ENCODE data around the gene VPS41. TPM values are rescaled to one million over a fixed set of nuclear protein-coding genes. Genes with fewer than 3 reads are reported as not detected.

VPS41 gene
- total RNA-seq, 2 experiments from 2014 or later, result 50.1 to 50.8 TPM

GRCh38 chr7:38756521-38756920 is 152.5 kb downstream of the VPS41 start:
- POLR2A ChIA-PET, result no interaction called here
- H3K9me3 Mint-ChIP-seq, result no peaks in the 10 kb centered on the region
- no peaks in the 10 kb centered on the region for H3K27me3 Mint-ChIP-seq

GRCh38 chr7:38753347-38753746 is 155.6 kb downstream of the VPS41 start:
- Mint-ChIP-seq H3K27ac (no peak overlapping the region), H3K27me3 (no peaks in the 10 kb centered on the region), H3K36me3 (ENCODE audit: low read depth) (peaks cover 9% of the 10 kb centered on the region), H3K9me3 (no peaks in the 10 kb centered on the region), H3K4me3 (no peak overlapping the region), H3K4me1 (no peaks in the 10 kb centered on the region)
- no peak for DNase-seq
- POLR2A ChIA-PET, result no interaction called here
- CTCF ChIA-PET, result interaction anchor here (1.3 kb wide), 1 partner anchor 8 kb away, joined by 4 read pairs; no protein-coding TSS in a partner anchor

More at GRCh38 chr7:38756521-38756920, 152.5 kb downstream of the VPS41 start:
- CTCF ChIA-PET, result no interaction called here
- no peaks in the 10 kb centered on the region for H3K4me1 Mint-ChIP-seq
- peaks cover 5% of the 10 kb centered on the region for H3K36me3 Mint-ChIP-seq (ENCODE audit: low read depth)
- H3K4me3 Mint-ChIP-seq, result no peak overlapping the region
- no peak for DNase-seq
- H3K27ac Mint-ChIP-seq, result no peak overlapping the region

GRCh38 chr7:38751416-38751815 is 157.6 kb downstream of the VPS41 start:
- POLR2A ChIA-PET, result no interaction called here
- no peak for DNase-seq
- CTCF ChIA-PET, result no interaction called here
- H3K9me3 Mint-ChIP-seq, result no peaks in the 10 kb centered on the region
- no peaks in the 10 kb centered on the region for H3K4me1 Mint-ChIP-seq
- H3K36me3 Mint-ChIP-seq (ENCODE audit: low read depth), result peaks cover 9% of the 10 kb centered on the region
- H3K4me3 Mint-ChIP-seq, result no peak overlapping the region
- H3K27me3 Mint-ChIP-seq, result no peaks in the 10 kb centered on the region
- H3K27ac Mint-ChIP-seq, result no peak overlapping the region

- Mint-ChIP-seq H3K36me3 (ENCODE audit: low read depth) (peaks cover 17% of the 10 kb centered on the region), H3K27ac (no peak overlapping the region), H3K4me1 (no peaks in the 10 kb centered on the region), H3K9me3 (no peaks in the 10 kb centered on the region), H3K4me3 (no peak overlapping the region), H3K27me3 (no peaks in the 10 kb centered on the region)
- DNase-seq, result no peak
- ChIA-PET CTCF (interaction anchor here (0.9 kb wide), 1 partner anchor 12 kb away, joined by 3 read pairs; no protein-coding TSS in a partner anchor), POLR2A (no interaction called here)
Observed at GRCh38 chr7:38748056-38748610, 160.9 kb downstream of the VPS41 start.

- CTCF ChIA-PET, result no interaction called here
Observed at GRCh38 chr7:38746438-38746837, 162.6 kb downstream of the VPS41 start.

GRCh38 chr7:38744746-38745145 is 164.2 kb downstream of the VPS41 start:
- DNase-seq, result no peak
- CTCF ChIA-PET, result interaction anchor here (1.2 kb wide), 1 partner anchor 19 kb away, joined by 5 read pairs; no protein-coding TSS in a partner anchor
- Mint-ChIP-seq H3K27ac (no peak overlapping the region), H3K27me3 (no peaks in the 10 kb centered on the region), H3K4me3 (no peak overlapping the region), H3K36me3 (ENCODE audit: low read depth) (peaks cover 26% of the 10 kb centered on the region), H3K9me3 (no peaks in the 10 kb centered on the region), H3K4me1 (no peaks in the 10 kb centered on the region)
- POLR2A ChIA-PET, result no interaction called here

More at GRCh38 chr7:38746438-38746837, 162.6 kb downstream of the VPS41 start:
- H3K27me3 Mint-ChIP-seq, result no peaks in the 10 kb centered on the region
- no peak overlapping the region for H3K4me3 Mint-ChIP-seq
- H3K36me3 Mint-ChIP-seq (ENCODE audit: low read depth), result peaks cover 22% of the 10 kb centered on the region
- H3K27ac Mint-ChIP-seq, result no peak overlapping the region
- H3K4me1 Mint-ChIP-seq, result no peaks in the 10 kb centered on the region
- no peaks in the 10 kb centered on the region for H3K9me3 Mint-ChIP-seq
- POLR2A ChIA-PET, result no interaction called here
- no peak for DNase-seq

- peaks cover 26% of the 10 kb centered on the region for H3K36me3 Mint-ChIP-seq (ENCODE audit: low read depth)
- H3K27me3 Mint-ChIP-seq, result no peaks in the 10 kb centered on the region
- H3K27ac Mint-ChIP-seq, result no peak overlapping the region
- no peaks in the 10 kb centered on the region for H3K9me3 Mint-ChIP-seq
- no peaks in the 10 kb centered on the region for H3K4me1 Mint-ChIP-seq
- ChIA-PET CTCF (no interaction called here), POLR2A (no interaction called here)
- no peak overlapping the region for H3K4me3 Mint-ChIP-seq
- no peak for DNase-seq
Observed at GRCh38 chr7:38743899-38744298, 165.1 kb downstream of the VPS41 start.

GRCh38 chr7:38740041-38740440 is 168.9 kb downstream of the VPS41 start:
- ChIA-PET CTCF (no interaction called here), POLR2A (no interaction called here)
- H3K4me1 Mint-ChIP-seq, result no peaks in the 10 kb centered on the region
- DNase-seq, result no peak
- no peaks in the 10 kb centered on the region for H3K9me3 Mint-ChIP-seq
- no peak overlapping the region for H3K27ac Mint-ChIP-seq
- H3K27me3 Mint-ChIP-seq, result no peaks in the 10 kb centered on the region
- H3K4me3 Mint-ChIP-seq, result no peak overlapping the region
- peaks cover 24% of the 10 kb centered on the region for H3K36me3 Mint-ChIP-seq (ENCODE audit: low read depth)

GRCh38 chr7:38736138-38736537 is 172.9 kb downstream of the VPS41 start:
- Mint-ChIP-seq H3K4me1 (no peaks in the 10 kb centered on the region), H3K36me3 (ENCODE audit: low read depth) (peaks cover 11% of the 10 kb centered on the region), H3K27ac (no peak overlapping the region), H3K27me3 (no peaks in the 10 kb centered on the region), H3K9me3 (no peaks in the 10 kb centered on the region), H3K4me3 (no peak overlapping the region)
- ChIA-PET CTCF (interaction anchor here (0.5 kb wide), 1 partner anchor 732 kb away, joined by 5 read pairs; no protein-coding TSS in a partner anchor), POLR2A (no interaction called here)
- no peak for DNase-seq

GRCh38 chr7:38731215-38731614 is 177.8 kb downstream of the VPS41 start:
- Mint-ChIP-seq H3K4me1 (no peaks in the 10 kb centered on the region), H3K9me3 (no peaks in the 10 kb centered on the region), H3K36me3 (ENCODE audit: low read depth) (peaks cover 8% of the 10 kb centered on the region), H3K27ac (no peak overlapping the region), H3K27me3 (no peaks in the 10 kb centered on the region), H3K4me3 (no peak overlapping the region)
- ChIA-PET POLR2A (no interaction called here), CTCF (no interaction called here)
- no peak for DNase-seq

- no peak overlapping the region for H3K27ac Mint-ChIP-seq
- ChIA-PET CTCF (no interaction called here), POLR2A (no interaction called here)
- no peak overlapping the region for H3K4me3 Mint-ChIP-seq
- no peaks in the 10 kb centered on the region for H3K4me1 Mint-ChIP-seq
- peaks cover 8% of the 10 kb centered on the region for H3K36me3 Mint-ChIP-seq (ENCODE audit: low read depth)
- no peaks in the 10 kb centered on the region for H3K9me3 Mint-ChIP-seq
- no peak for DNase-seq
- no peaks in the 10 kb centered on the region for H3K27me3 Mint-ChIP-seq
Observed at GRCh38 chr7:38728145-38728544, 180.8 kb downstream of the VPS41 start.

- Mint-ChIP-seq H3K27me3 (no peaks in the 10 kb centered on the region), H3K4me3 (no peak overlapping the region), H3K27ac (no peak overlapping the region), H3K9me3 (no peaks in the 10 kb centered on the region), H3K36me3 (ENCODE audit: low read depth) (peaks cover 8% of the 10 kb centered on the region), H3K4me1 (no peaks in the 10 kb centered on the region)
- no peak for DNase-seq
- POLR2A ChIA-PET, result no interaction called here
- CTCF ChIA-PET, result no interaction called here
Observed at GRCh38 chr7:38727184-38727940, 181.6 kb downstream of the VPS41 start.

GRCh38 chr7:38723327-38723726 is 185.7 kb downstream of the VPS41 start:
- POLR2A ChIA-PET, result no interaction called here
- no peak overlapping the region for H3K27ac Mint-ChIP-seq
- H3K4me1 Mint-ChIP-seq, result no peaks in the 10 kb centered on the region

GRCh38 chr7:38716397-38716796 is 192.6 kb downstream of the VPS41 start:
- ChIA-PET POLR2A (no interaction called here), CTCF (no interaction called here)
- Mint-ChIP-seq H3K36me3 (ENCODE audit: low read depth) (peaks cover 3% of the 10 kb centered on the region), H3K4me1 (no peaks in the 10 kb centered on the region), H3K9me3 (peaks cover 12% of the 10 kb centered on the region), H3K27me3 (no peaks in the 10 kb centered on the region), H3K4me3 (no peak overlapping the region), H3K27ac (no peak overlapping the region)
- DNase-seq, result no peak

More at GRCh38 chr7:38723327-38723726, 185.7 kb downstream of the VPS41 start:
- no peak for DNase-seq
- Mint-ChIP-seq H3K36me3 (ENCODE audit: low read depth) (peaks cover 8% of the 10 kb centered on the region), H3K9me3 (peaks cover 5% of the 10 kb centered on the region), H3K27me3 (no peaks in the 10 kb centered on the region), H3K4me3 (no peak overlapping the region)
- CTCF ChIA-PET, result no interaction called here
